22Rv1 (cell line): ENCODE results near the gene MAPK14.
"Not testable (repeated sequence)": the region's sequence is repeated elsewhere in the genome, so short reads cannot be mapped to it uniquely, and the experiment has no call there.

ENCODE experiments used
- CTCF ChIP-seq: fragments of 450-650 bp; IDR thresholded peaks from 2 replicates; pipeline ENCODE4 v1.5.1; 2017; ENCODE audit warnings: mild to moderate bottlenecking
- ZFX ChIP-seq: fragments of 450-650 bp; IDR thresholded peaks from 2 replicates; pipeline ENCODE4 v1.6.1; 2017; ENCODE audit warnings: antibody characterized with exemption, borderline replicate concordance

GRCh38 chr6:36124346-36124745 is 96.7 kb downstream of the MAPK14 start:
- TF ChIP-seq CTCF, ZFX: not testable (repeated sequence)
